ENCODE data around the gene TXNDC11.

DNA sequence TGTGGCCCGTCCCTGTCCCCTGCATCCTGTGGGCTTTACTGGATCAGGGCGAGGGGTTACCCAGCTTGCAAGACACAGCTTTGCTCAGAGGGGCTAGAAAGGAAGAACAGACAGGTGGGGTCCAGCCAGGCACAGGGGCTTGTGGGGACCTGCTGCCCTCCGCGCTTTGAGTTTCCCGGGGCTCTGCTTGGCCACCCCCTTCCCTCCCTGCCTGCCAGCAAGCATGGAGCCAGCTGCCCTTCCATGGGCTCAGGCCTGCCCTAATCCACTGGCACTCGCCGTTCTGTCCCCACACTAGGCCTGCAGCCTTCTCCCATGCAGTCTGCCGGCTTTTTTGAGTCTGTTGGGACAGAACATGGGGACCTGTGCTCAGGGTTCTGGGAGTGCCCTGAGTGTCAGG lies 71.0 kb downstream of the TXNDC11 start:
- TF ChIP-seq, protein P1, sequence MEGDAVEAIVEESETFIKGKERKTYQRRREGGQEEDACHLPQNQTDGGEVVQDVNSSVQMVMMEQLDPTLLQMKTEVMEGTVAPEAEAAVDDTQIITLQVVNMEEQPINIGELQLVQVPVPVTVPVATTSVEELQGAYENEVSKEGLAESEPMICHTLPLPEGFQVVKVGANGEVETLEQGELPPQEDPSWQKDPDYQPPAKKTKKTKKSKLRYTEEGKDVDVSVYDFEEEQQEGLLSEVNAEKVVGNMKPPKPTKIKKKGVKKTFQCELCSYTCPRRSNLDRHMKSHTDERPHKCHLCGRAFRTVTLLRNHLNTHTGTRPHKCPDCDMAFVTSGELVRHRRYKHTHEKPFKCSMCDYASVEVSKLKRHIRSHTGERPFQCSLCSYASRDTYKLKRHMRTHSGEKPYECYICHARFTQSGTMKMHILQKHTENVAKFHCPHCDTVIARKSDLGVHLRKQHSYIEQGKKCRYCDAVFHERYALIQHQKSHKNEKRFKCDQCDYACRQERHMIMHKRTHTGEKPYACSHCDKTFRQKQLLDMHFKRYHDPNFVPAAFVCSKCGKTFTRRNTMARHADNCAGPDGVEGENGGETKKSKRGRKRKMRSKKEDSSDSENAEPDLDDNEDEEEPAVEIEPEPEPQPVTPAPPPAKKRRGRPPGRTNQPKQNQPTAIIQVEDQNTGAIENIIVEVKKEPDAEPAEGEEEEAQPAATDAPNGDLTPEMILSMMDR (IDR thresholded peaks at IDR 0.05; ENCODE audit: low read depth, low read length), result no peak
- TF ChIP-seq, protein P2, sequence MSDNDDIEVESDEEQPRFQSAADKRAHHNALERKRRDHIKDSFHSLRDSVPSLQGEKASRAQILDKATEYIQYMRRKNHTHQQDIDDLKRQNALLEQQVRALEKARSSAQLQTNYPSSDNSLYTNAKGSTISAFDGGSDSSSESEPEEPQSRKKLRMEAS (IDR thresholded peaks at IDR 0.05; ENCODE audit: low read depth, low read length), result no peak

All from NB4 (cell line).